ENCODE results near the gene OR10H5.

- TF ChIP-seq CTCF (IDR thresholded peaks at IDR 0.05) (no peak), ETV6 (CRISPR knock-in tag; IDR thresholded peaks at IDR 0.05) (no peak), ATF3 (CRISPR knock-in tag; conservative IDR thresholded peaks at IDR 0.05) (no peak), NR1H2 (CRISPR knock-in tag; IDR thresholded peaks at IDR 0.05) (no peak), ERG (CRISPR knock-in tag; IDR thresholded peaks at IDR 0.05) (no peak), ZNF121 (CRISPR knock-in tag; IDR thresholded peaks at IDR 0.05) (no peak), GABPB1 (CRISPR knock-in tag; IDR thresholded peaks at IDR 0.05) (no peak), MAX (CRISPR knock-in tag; IDR thresholded peaks at IDR 0.05) (no peak), E2F1 (CRISPR knock-in tag; IDR thresholded peaks at IDR 0.05) (no peak), USF2 (CRISPR knock-in tag; IDR thresholded peaks at IDR 0.05) (no peak)
Measured at GRCh38 chr19:15769586-15769985, 17.9 kb upstream of the OR10H5 start.
